Astrocyte of the cerebellum (primary cell): ENCODE data around the gene TRAF3.

Experiments used
- DNase-seq: peaks from one replicate; pipeline ENCODE4 v3.0.0-alpha.2; 2011; ENCODE audit warnings: low read depth
- H3K4me3 ChIP-seq: 2 replicates; pipeline ENCODE4 v1.5.1; 2011; ENCODE audit warnings: mild to moderate bottlenecking, low read depth, low read length, moderate library complexity
- CTCF ChIP-seq: IDR thresholded peaks from 2 replicates; pipeline ENCODE4 v1.5.1; 2012; ENCODE audit warnings: low read length, low read depth, moderate library complexity, mild to moderate bottlenecking; ENCODE audit errors: missing control alignments
- in situ Hi-C: cut with HindIII; loops from 2 replicates; pipeline ENCODE4 v1.10.0; 2017; ENCODE audit warnings: low sequenced_read_pairs

The TRAF3 gene

GRCh38 chr14:102796661-102797190 is 19.5 kb downstream of the TRAF3 start:
- in situ Hi-C loops, result loop anchor here (5.0 kb wide), 1 partner anchor 51 kb away; no protein-coding TSS in a partner anchor
- no peak for TF ChIP-seq CTCF
- no peak overlapping the region for H3K4me3 ChIP-seq
- no peak for DNase-seq

GRCh38 chr14:102798926-102799325 is 21.7 kb downstream of the TRAF3 start:
- in situ Hi-C loops, result loop anchor here (5.0 kb wide), 1 partner anchor 48 kb away; no protein-coding TSS in a partner anchor
- H3K4me3 ChIP-seq, result no peak overlapping the region
- DNase-seq, result no peak
- no peak for TF ChIP-seq CTCF

- in situ Hi-C loops, result loop anchor here (5.0 kb wide), 1 partner anchor 47 kb away; no protein-coding TSS in a partner anchor
- TF ChIP-seq CTCF, result no peak
These were observed 22.7 kb downstream of the TRAF3 start for GRCh38 chr14:102799684-102800562.

GRCh38 chr14:102802834-102803523 is 25.7 kb downstream of the TRAF3 start:
- in situ Hi-C loops, result no loop called here
- no peak for TF ChIP-seq CTCF
- H3K4me3 ChIP-seq, result no peak overlapping the region
- no peak for DNase-seq

More at GRCh38 chr14:102799684-102800562, 22.7 kb downstream of the TRAF3 start:
- peak; percentile 96 for DNase-seq
- no peak overlapping the region for H3K4me3 ChIP-seq

- no peak for TF ChIP-seq CTCF
- in situ Hi-C loops, result no loop called here
- DNase-seq, result no peak
- H3K4me3 ChIP-seq, result no peak overlapping the region
These were observed 27.6 kb downstream of the TRAF3 start for GRCh38 chr14:102804858-102805257.

GRCh38 chr14:102805371-102805891 is 28.2 kb downstream of the TRAF3 start:
- TF ChIP-seq CTCF, result peak; percentile 14
- peak; percentile 69 for DNase-seq
- H3K4me3 ChIP-seq, result no peak overlapping the region
- in situ Hi-C loops, result no loop called here
